Smooth muscle cell (in vitro differentiated cells): ENCODE data around the gene FANCM. TPM values are rescaled to one million over a fixed set of nuclear protein-coding genes. Genes with fewer than 3 reads are reported as not detected.
A peak's percentile ranks its signal among the peaks of the same experiment; 100 is the strongest.

Experiments
- DNase-seq: peaks from one replicate; lab custom pipeline; 2025; ENCODE audit not compliant: unreplicated experiment; lab: John Stamatoyannopoulos, UW
- H2AFZ ChIP-seq: fragments of 200-600 bp; sonication (generic); 2 replicates; pipeline ENCODE4 v1.6.0; 2016; ENCODE audit warnings: antibody characterized with exemption, low read depth, mild to moderate bottlenecking
- H3F3A ChIP-seq: fragments of 200-600 bp; sonication (generic); 2 replicates; pipeline ENCODE4 v1.6.0; 2017; ENCODE audit warnings: antibody characterized with exemption, low read depth
- H3K27ac ChIP-seq: fragments of 200-600 bp; sonication (generic); 2 replicates; pipeline ENCODE4 v1.5.1; 2016; ENCODE audit warnings: low read depth, mild to moderate bottlenecking
- H3K27me3 ChIP-seq: fragments of 200-600 bp; sonication (generic); 2 replicates; pipeline ENCODE4 v1.6.1; 2016; ENCODE audit warnings: low read depth, mild to moderate bottlenecking
- H3K36me3 ChIP-seq: fragments of 200-600 bp; sonication (generic); 2 replicates; pipeline ENCODE4 v1.5.1; 2016; ENCODE audit warnings: low read depth
- H3K4me1 ChIP-seq: fragments of 200-600 bp; sonication (generic); 2 replicates; pipeline ENCODE4 v1.5.1; 2016; ENCODE audit warnings: low read depth
- H3K4me2 ChIP-seq: fragments of 200-600 bp; sonication (generic); 2 replicates; pipeline ENCODE4 v1.6.0; 2016; ENCODE audit warnings: mild to moderate bottlenecking
- H3K4me3 ChIP-seq: fragments of 200-600 bp; sonication (generic); 2 replicates; pipeline ENCODE4 v1.5.1; 2016; ENCODE audit warnings: mild to moderate bottlenecking
- H3K79me2 ChIP-seq: fragments of 200-600 bp; sonication (generic); 2 replicates; pipeline ENCODE4 v1.6.0; 2016; ENCODE audit warnings: low read depth, mild to moderate bottlenecking
- H3K9ac ChIP-seq: fragments of 200-600 bp; sonication (generic); 2 replicates; pipeline ENCODE4 v1.6.0; 2016; ENCODE audit warnings: low read depth
- H3K9me3 ChIP-seq: fragments of 200-600 bp; sonication (generic); replicated peaks from 2 replicates; pipeline ENCODE4 v1.5.1; 2016; ENCODE audit warnings: low read depth
- H4K20me1 ChIP-seq: fragments of 200-600 bp; sonication (generic); 2 replicates; pipeline ENCODE4 v1.6.0; 2016; ENCODE audit warnings: low read depth
- WGBS: methylation state at CpG from one replicate; pipeline ENCODE4 v1.1.7; 2016; ENCODE audit warnings: low lambda C conversion rate; 5-methylcytosine and 5-hydroxymethylcytosine counted together
- polyA plus RNA-seq: library from polyadenylated mRNA; unstranded; fragments of >200 nt; fragmentation: Nextera tagmentation; extraction: Ambion mirVana; gene quantifications from 2 replicates; pipeline ENCODE4 v1.2.1, GENCODE V29; 2016
- total RNA-seq: library from RNA; depleted of rRNA; stranded (reverse); fragments of >200 nt; gene quantifications from 2 replicates; pipeline ENCODE4 v1.2.3, GENCODE V29; 2014
- TF ChIP-seq, protein P1 (sequence below): fragments of 200-600 bp; sonication (generic); IDR thresholded peaks from 2 replicates; pipeline ENCODE4 v1.5.1; 2017; ENCODE audit warnings: borderline replicate concordance, mild to moderate bottlenecking, antibody characterized with exemption; ENCODE audit not compliant: insufficient read depth, poor library complexity, severe bottlenecking

The FANCM gene, protein sequence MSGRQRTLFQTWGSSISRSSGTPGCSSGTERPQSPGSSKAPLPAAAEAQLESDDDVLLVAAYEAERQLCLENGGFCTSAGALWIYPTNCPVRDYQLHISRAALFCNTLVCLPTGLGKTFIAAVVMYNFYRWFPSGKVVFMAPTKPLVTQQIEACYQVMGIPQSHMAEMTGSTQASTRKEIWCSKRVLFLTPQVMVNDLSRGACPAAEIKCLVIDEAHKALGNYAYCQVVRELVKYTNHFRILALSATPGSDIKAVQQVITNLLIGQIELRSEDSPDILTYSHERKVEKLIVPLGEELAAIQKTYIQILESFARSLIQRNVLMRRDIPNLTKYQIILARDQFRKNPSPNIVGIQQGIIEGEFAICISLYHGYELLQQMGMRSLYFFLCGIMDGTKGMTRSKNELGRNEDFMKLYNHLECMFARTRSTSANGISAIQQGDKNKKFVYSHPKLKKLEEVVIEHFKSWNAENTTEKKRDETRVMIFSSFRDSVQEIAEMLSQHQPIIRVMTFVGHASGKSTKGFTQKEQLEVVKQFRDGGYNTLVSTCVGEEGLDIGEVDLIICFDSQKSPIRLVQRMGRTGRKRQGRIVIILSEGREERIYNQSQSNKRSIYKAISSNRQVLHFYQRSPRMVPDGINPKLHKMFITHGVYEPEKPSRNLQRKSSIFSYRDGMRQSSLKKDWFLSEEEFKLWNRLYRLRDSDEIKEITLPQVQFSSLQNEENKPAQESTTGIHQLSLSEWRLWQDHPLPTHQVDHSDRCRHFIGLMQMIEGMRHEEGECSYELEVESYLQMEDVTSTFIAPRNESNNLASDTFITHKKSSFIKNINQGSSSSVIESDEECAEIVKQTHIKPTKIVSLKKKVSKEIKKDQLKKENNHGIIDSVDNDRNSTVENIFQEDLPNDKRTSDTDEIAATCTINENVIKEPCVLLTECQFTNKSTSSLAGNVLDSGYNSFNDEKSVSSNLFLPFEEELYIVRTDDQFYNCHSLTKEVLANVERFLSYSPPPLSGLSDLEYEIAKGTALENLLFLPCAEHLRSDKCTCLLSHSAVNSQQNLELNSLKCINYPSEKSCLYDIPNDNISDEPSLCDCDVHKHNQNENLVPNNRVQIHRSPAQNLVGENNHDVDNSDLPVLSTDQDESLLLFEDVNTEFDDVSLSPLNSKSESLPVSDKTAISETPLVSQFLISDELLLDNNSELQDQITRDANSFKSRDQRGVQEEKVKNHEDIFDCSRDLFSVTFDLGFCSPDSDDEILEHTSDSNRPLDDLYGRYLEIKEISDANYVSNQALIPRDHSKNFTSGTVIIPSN (N-terminal part only)
- total RNA-seq (4.3 and 5.5 TPM in 2 replicates), polyA plus RNA-seq (1.1 and 1.7 TPM in 2 replicates)

DNA sequence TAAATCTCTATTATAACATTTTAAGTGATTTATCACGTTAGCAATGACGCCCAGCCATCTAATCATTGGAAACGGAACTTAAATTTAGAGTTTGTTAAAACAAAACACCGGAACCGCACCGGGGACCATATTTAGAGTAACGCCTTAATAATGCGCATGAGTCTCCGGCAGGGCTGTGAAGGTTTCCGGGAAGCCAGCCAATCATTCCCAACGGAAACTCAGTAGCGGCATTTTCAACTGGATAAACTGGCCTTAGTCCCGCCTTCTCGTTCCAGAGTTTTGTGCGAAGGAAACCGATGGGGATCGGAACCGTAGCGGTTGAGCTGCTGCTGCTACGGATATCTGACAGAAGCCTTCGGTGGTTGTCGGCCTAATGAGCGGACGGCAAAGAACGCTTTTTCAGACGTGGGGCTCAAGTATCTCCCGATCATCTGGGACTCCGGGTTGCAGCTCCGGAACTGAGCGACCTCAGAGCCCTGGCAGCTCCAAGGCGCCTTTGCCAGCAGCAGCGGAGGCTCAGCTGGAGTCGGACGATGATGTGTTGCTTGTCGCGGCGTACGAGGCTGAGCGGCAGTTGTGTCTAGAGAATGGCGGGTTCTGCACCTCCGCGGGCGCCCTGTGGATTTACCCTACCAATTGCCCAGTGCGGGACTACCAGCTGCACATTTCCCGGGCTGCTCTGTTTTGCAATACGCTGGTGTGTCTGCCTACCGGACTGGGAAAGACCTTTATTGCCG lies at the start of gene FANCM:
TSS of gene FANCM (plus strand) at position 272 of the 737 bp plus-strand sequence. CDS start at position 374, 102 bp downstream.
- peak within 1 kb of the TSS; percentile 96 for H3K4me3 ChIP-seq
- H3K9me3 ChIP-seq, result no peaks in the 10 kb centered on the region
- peak within 1 kb of the TSS; percentile 63 for H3K27ac ChIP-seq
- TF ChIP-seq, protein P1, sequence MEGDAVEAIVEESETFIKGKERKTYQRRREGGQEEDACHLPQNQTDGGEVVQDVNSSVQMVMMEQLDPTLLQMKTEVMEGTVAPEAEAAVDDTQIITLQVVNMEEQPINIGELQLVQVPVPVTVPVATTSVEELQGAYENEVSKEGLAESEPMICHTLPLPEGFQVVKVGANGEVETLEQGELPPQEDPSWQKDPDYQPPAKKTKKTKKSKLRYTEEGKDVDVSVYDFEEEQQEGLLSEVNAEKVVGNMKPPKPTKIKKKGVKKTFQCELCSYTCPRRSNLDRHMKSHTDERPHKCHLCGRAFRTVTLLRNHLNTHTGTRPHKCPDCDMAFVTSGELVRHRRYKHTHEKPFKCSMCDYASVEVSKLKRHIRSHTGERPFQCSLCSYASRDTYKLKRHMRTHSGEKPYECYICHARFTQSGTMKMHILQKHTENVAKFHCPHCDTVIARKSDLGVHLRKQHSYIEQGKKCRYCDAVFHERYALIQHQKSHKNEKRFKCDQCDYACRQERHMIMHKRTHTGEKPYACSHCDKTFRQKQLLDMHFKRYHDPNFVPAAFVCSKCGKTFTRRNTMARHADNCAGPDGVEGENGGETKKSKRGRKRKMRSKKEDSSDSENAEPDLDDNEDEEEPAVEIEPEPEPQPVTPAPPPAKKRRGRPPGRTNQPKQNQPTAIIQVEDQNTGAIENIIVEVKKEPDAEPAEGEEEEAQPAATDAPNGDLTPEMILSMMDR, result no peak
- H3K9ac ChIP-seq, result peak within 1 kb of the TSS; percentile 43
- DNase-seq, result peak; percentile 52
- under 1% methylated on average over 48 of the region's 48 CpGs for WGBS
- H3K27me3 ChIP-seq, result no peaks in the 10 kb centered on the region
- peaks cover 12% of the 10 kb centered on the region for H3K4me1 ChIP-seq
- H3F3A ChIP-seq, result no peaks in the 10 kb centered on the region
- no peaks in the 10 kb centered on the region for H3K36me3 ChIP-seq
- peak within 1 kb of the TSS; percentile 93 for H3K4me2 ChIP-seq
- H4K20me1 ChIP-seq, result no peaks in the 10 kb centered on the region
- peaks cover 64% of the 10 kb centered on the region for H3K79me2 ChIP-seq
- H2AFZ ChIP-seq, result peak within 1 kb of the TSS; percentile 97

- H3F3A ChIP-seq, result peaks cover 2% of the 10 kb centered on the region
- no peaks in the 10 kb centered on the region for H3K36me3 ChIP-seq
- H3K4me1 ChIP-seq, result peaks cover 10% of the 10 kb centered on the region
- H2AFZ ChIP-seq, result no peak overlapping the region
- H3K79me2 ChIP-seq, result peaks cover 100% of the 10 kb centered on the region
- H3K27ac ChIP-seq, result peak overlapping the region; percentile 25
- H3K27me3 ChIP-seq, result no peaks in the 10 kb centered on the region
- DNase-seq, result no peak
- peaks cover 99% of the 10 kb centered on the region for H4K20me1 ChIP-seq
- H3K4me2 ChIP-seq, result peak overlapping the region; percentile 53
- H3K9me3 ChIP-seq, result no peaks in the 10 kb centered on the region
- H3K9ac ChIP-seq, result no peak overlapping the region
- TF ChIP-seq, protein P1, result no peak
- H3K4me3 ChIP-seq, result no peak overlapping the region
- WGBS, result 44% methylated on average over 1 of the region's 1 CpG
Observed at GRCh38 chr14:45089813-45090212, 45.9 kb upstream of the FANCM start.

- H3K27ac ChIP-seq, result no peak overlapping the region
- H3F3A ChIP-seq, result no peaks in the 10 kb centered on the region
- H3K4me2 ChIP-seq, result no peak overlapping the region
- no peak for DNase-seq
- peaks cover 16% of the 10 kb centered on the region for H3K36me3 ChIP-seq
- no peak overlapping the region for H3K4me3 ChIP-seq
- TF ChIP-seq, protein P1, result no peak
- H4K20me1 ChIP-seq, result peaks cover 99% of the 10 kb centered on the region
- H3K4me1 ChIP-seq, result no peaks in the 10 kb centered on the region
- 91% methylated on average over 2 of the region's 2 CpGs for WGBS
- no peaks in the 10 kb centered on the region for H3K27me3 ChIP-seq
- H3K9ac ChIP-seq, result no peak overlapping the region
- peaks cover 99% of the 10 kb centered on the region for H3K79me2 ChIP-seq
- H3K9me3 ChIP-seq, result no peaks in the 10 kb centered on the region
- no peak overlapping the region for H2AFZ ChIP-seq
Observed at GRCh38 chr14:45091710-45092109, 44.0 kb upstream of the FANCM start.
